Suprapubic skin (tissue), 4 donors: ENCODE measurements around the gene MTMR6.

Experiments used
- EP300 ChIP-seq: sonication (generic); formaldehyde crosslinking; IDR thresholded peaks from one replicate; pipeline ENCODE4 v1.6.1; 2017; ENCODE audit warnings: antibody characterized with exemption
- POLR2AphosphoS5 ChIP-seq, 3 donors: sonication (generic); formaldehyde crosslinking; IDR thresholded peaks; one replicate each; pipeline ENCODE4 v1.6.1; 2017; ENCODE audit warnings: antibody characterized with exemption in 3 of 3
- TF ChIP-seq, protein P1 (sequence below), 2 donors: fragments of 200-600 bp in 1 of 2; fragments of 450-650 bp in 1 of 2; sonication (generic) in 1 of 2; IDR thresholded peaks; one replicate each; pipeline ENCODE4 v1.5.1; 2016 to 2019; ENCODE audit warnings: antibody characterized with exemption in 2 of 2, mild to moderate bottlenecking in 1 of 2, moderate library complexity in 1 of 2

DNA sequence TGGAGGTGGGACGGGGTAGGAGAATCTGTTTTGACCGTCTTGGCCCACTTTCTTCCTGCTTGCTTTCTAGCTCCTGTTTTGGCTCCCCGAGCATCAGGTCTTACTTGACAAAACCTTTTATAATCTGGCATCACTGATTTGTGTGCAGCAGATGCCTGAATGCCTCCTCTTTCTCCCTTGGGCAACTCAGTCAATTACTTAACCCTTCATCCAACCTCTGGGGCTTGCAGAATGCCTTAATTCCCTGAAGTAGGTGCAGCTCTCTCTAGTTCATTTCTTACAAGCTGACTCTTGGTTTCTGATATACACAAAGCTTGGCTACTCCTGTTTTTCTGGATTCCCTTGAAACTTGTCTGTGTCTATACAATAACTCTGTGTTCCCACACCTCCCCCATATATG lies 8.4 kb upstream of the MTMR6 start:
- TF ChIP-seq EP300 (no peak), POLR2AphosphoS5 (IDR thresholded peaks at IDR 0.05) (no peak)
- TF ChIP-seq, protein P1, sequence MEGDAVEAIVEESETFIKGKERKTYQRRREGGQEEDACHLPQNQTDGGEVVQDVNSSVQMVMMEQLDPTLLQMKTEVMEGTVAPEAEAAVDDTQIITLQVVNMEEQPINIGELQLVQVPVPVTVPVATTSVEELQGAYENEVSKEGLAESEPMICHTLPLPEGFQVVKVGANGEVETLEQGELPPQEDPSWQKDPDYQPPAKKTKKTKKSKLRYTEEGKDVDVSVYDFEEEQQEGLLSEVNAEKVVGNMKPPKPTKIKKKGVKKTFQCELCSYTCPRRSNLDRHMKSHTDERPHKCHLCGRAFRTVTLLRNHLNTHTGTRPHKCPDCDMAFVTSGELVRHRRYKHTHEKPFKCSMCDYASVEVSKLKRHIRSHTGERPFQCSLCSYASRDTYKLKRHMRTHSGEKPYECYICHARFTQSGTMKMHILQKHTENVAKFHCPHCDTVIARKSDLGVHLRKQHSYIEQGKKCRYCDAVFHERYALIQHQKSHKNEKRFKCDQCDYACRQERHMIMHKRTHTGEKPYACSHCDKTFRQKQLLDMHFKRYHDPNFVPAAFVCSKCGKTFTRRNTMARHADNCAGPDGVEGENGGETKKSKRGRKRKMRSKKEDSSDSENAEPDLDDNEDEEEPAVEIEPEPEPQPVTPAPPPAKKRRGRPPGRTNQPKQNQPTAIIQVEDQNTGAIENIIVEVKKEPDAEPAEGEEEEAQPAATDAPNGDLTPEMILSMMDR (IDR thresholded peaks at IDR 0.05): no peak
